H9 (cell line): ENCODE measurements around the gene EEF2K. TPM values are rescaled to one million over a fixed set of nuclear protein-coding genes. Genes with fewer than 3 reads are reported as not detected.

Experiments
- DNase-seq: peaks from one replicate; pipeline ENCODE4 v3.0.0-alpha.2; 2017
- H2AFZ ChIP-seq: one replicate; pipeline ENCODE4 v1.6.1; 2013; ENCODE audit warnings: mild to moderate bottlenecking, low read length, control low read depth, moderate library complexity
- H2AK5ac ChIP-seq: 2 replicates; pipeline ENCODE4 v1.6.1; 2013; ENCODE audit warnings: low read length, control low read depth, mixed read lengths; ENCODE audit not compliant: insufficient read length
- H2BK120ac ChIP-seq: one replicate; pipeline ENCODE4 v1.6.1; 2013; ENCODE audit warnings: low read depth, mild to moderate bottlenecking, low read length, control low read depth, inconsistent platforms; ENCODE audit not compliant: poor library complexity, severe bottlenecking
- H2BK12ac ChIP-seq: 2 replicates; pipeline ENCODE4 v1.6.1; 2013; ENCODE audit warnings: low read length, control low read depth, mixed read lengths, low read depth; ENCODE audit not compliant: insufficient read length
- H2BK15ac ChIP-seq: 2 replicates; pipeline ENCODE4 v1.6.1; 2013; ENCODE audit warnings: low read depth, low read length, control low read depth
- H2BK20ac ChIP-seq: one replicate; pipeline ENCODE4 v1.6.1; 2013; ENCODE audit warnings: low read depth, mild to moderate bottlenecking, low read length, control low read depth, inconsistent platforms; ENCODE audit not compliant: poor library complexity, severe bottlenecking
- H2BK5ac ChIP-seq: 2 replicates; pipeline ENCODE4 v1.6.1; 2013; ENCODE audit warnings: low read length, control low read depth, mixed read lengths; ENCODE audit not compliant: insufficient read length
- H3K14ac ChIP-seq: 2 replicates; pipeline ENCODE4 v1.6.1; 2013; ENCODE audit warnings: low read length, control low read depth; ENCODE audit not compliant: insufficient read depth
- H3K18ac ChIP-seq: 2 replicates; pipeline ENCODE4 v1.6.1; 2013; ENCODE audit warnings: low read depth, mild to moderate bottlenecking, mixed read lengths, low read length, control low read depth; ENCODE audit not compliant: insufficient read length
- H3K23ac ChIP-seq: 2 replicates; pipeline ENCODE4 v1.6.1; 2013; ENCODE audit warnings: low read length, control low read depth, mixed read lengths, low read depth; ENCODE audit not compliant: insufficient read length
- H3K23me2 ChIP-seq: 2 replicates; pipeline ENCODE4 v1.6.1; 2013; ENCODE audit warnings: low read depth, mild to moderate bottlenecking, mixed read lengths, low read length, control low read depth; ENCODE audit not compliant: insufficient read length, poor library complexity, severe bottlenecking
- H3K27ac ChIP-seq: 2 replicates; pipeline ENCODE4 v1.5.1; 2013; ENCODE audit warnings: low read length, control low read depth, mixed read lengths, low read depth; ENCODE audit not compliant: insufficient read length
- H3K27me3 ChIP-seq: 2 replicates; pipeline ENCODE4 v1.6.1; 2013; ENCODE audit warnings: low read length, control low read depth, inconsistent platforms; ENCODE audit not compliant: insufficient read depth
- H3K4ac ChIP-seq: 2 replicates; pipeline ENCODE4 v1.6.1; 2013; ENCODE audit warnings: low read depth, mild to moderate bottlenecking, control low read depth, inconsistent platforms, low read length, moderate library complexity
- H3K4me1 ChIP-seq: 2 replicates; pipeline ENCODE4 v1.6.1; 2013; ENCODE audit warnings: low read length, control low read depth, inconsistent platforms; ENCODE audit not compliant: insufficient read depth
- H3K4me2 ChIP-seq: 2 replicates; pipeline ENCODE4 v1.6.1; 2013; ENCODE audit warnings: low read length, control low read depth, mixed read lengths; ENCODE audit not compliant: insufficient read length, insufficient read depth
- H3K56ac ChIP-seq: 2 replicates; pipeline ENCODE4 v1.6.1; 2013; ENCODE audit warnings: low read depth, mild to moderate bottlenecking, mixed read lengths, low read length, control low read depth; ENCODE audit not compliant: insufficient read length
- H3K79me1 ChIP-seq: 2 replicates; pipeline ENCODE4 v1.6.1; 2013; ENCODE audit warnings: low read depth, mild to moderate bottlenecking, moderate library complexity, low read length, control low read depth, inconsistent platforms; ENCODE audit not compliant: insufficient read depth, poor library complexity, severe bottlenecking
- H3K79me2 ChIP-seq: 2 replicates; pipeline ENCODE4 v1.6.1; 2013; ENCODE audit warnings: low read length, control low read depth, inconsistent platforms; ENCODE audit not compliant: insufficient read depth
- H3K9ac ChIP-seq: 2 replicates; pipeline ENCODE4 v1.6.1; 2013; ENCODE audit warnings: low read length, control low read depth, mixed read lengths; ENCODE audit not compliant: insufficient read length; ENCODE audit errors: extremely low read depth
- H3K9me3 ChIP-seq: one replicate; pipeline ENCODE4 v1.6.1; 2013; ENCODE audit warnings: low read depth, low read length, inconsistent platforms; ENCODE audit not compliant: control insufficient read depth
- H3T11ph ChIP-seq: one replicate; pipeline ENCODE4 v1.6.1; 2013; ENCODE audit warnings: mild to moderate bottlenecking, low read length, control low read depth, inconsistent platforms
- H4K20me1 ChIP-seq: one replicate; pipeline ENCODE4 v1.6.1; 2013; ENCODE audit not compliant: control insufficient read depth, insufficient read length, insufficient read depth
- H4K5ac ChIP-seq: 2 replicates; pipeline ENCODE4 v1.6.1; 2013; ENCODE audit warnings: low read depth, mild to moderate bottlenecking, mixed read lengths, low read length, control low read depth; ENCODE audit not compliant: insufficient read length
- H4K8ac ChIP-seq: replicated peaks from 2 replicates; pipeline ENCODE4 v1.6.1; 2013; ENCODE audit warnings: low read length, control low read depth, mixed read lengths, low read depth; ENCODE audit not compliant: insufficient read length
- H4K91ac ChIP-seq: 2 replicates; pipeline ENCODE4 v1.6.1; 2013; ENCODE audit warnings: low read depth, mild to moderate bottlenecking, moderate library complexity, mixed read lengths, low read length, control low read depth; ENCODE audit not compliant: insufficient read length
- H3K27ac Mint-ChIP-seq, 3 experiments: 2 replicates in 2 of 3; 3 replicates in 1 of 3; pipeline ENCODE4 v1.8.0; 2020 to 2021; ENCODE audit warnings: mixed read lengths in 3 of 3, mild to moderate bottlenecking in 1 of 3, moderate library complexity in 1 of 3
- H3K27me3 Mint-ChIP-seq: 2 replicates; pipeline ENCODE4 v1.8.0; 2021; ENCODE audit warnings: low read depth, mild to moderate bottlenecking, moderate library complexity, mixed read lengths
- H3K36me3 Mint-ChIP-seq, 3 experiments: 2 replicates in 2 of 3; 3 replicates in 1 of 3; pipeline ENCODE4 v1.8.0; 2020 to 2021; ENCODE audit warnings: low read depth in 3 of 3, mixed read lengths in 3 of 3; ENCODE audit not compliant: insufficient read depth in 1 of 3
- H3K4me1 Mint-ChIP-seq, 2 experiments: 2 replicates each; pipeline ENCODE4 v1.8.0; 2020; ENCODE audit warnings: mixed read lengths in 2 of 2
- H3K4me3 Mint-ChIP-seq, 2 experiments: 2 replicates in 1 of 2; 3 replicates in 1 of 2; pipeline ENCODE4 v1.8.0; 2020 to 2021; ENCODE audit warnings: mild to moderate bottlenecking in 2 of 2, mixed read lengths in 2 of 2, moderate library complexity in 1 of 2
- H3K9me3 Mint-ChIP-seq, 2 experiments: 2 replicates in 1 of 2; 3 replicates in 1 of 2; pipeline ENCODE4 v1.8.0; 2020; ENCODE audit warnings: mild to moderate bottlenecking in 2 of 2, mixed read lengths in 2 of 2, moderate library complexity in 1 of 2
- CTCF ChIP-seq: fragments of 200-600 bp; sonication (generic); conservative IDR thresholded peaks from 3 replicates; pipeline ENCODE4 v1.8.0; 2021; ENCODE audit warnings: antibody characterized with exemption, mild to moderate bottlenecking
- WGBS: extraction: QIAGEN DNeasy Blood & Tissue Kit; methylation state at CpG from one replicate; pipeline ENCODE4 v1.1.7; 2013; ENCODE audit warnings: missing lambda C conversion rate, low lambda C conversion rate, mixed read lengths; ENCODE audit not compliant: insufficient read length; ENCODE audit errors: extremely low coverage; 5-methylcytosine and 5-hydroxymethylcytosine counted together
- total RNA-seq: library from RNA; stranded (reverse); gene quantifications from 2 replicates; pipeline ENCODE4 v1.2.1, GENCODE V29; 2021

Gene EEF2K
- total RNA-seq, 1 experiment from 2014 or later: 20.7 TPM

DNA sequence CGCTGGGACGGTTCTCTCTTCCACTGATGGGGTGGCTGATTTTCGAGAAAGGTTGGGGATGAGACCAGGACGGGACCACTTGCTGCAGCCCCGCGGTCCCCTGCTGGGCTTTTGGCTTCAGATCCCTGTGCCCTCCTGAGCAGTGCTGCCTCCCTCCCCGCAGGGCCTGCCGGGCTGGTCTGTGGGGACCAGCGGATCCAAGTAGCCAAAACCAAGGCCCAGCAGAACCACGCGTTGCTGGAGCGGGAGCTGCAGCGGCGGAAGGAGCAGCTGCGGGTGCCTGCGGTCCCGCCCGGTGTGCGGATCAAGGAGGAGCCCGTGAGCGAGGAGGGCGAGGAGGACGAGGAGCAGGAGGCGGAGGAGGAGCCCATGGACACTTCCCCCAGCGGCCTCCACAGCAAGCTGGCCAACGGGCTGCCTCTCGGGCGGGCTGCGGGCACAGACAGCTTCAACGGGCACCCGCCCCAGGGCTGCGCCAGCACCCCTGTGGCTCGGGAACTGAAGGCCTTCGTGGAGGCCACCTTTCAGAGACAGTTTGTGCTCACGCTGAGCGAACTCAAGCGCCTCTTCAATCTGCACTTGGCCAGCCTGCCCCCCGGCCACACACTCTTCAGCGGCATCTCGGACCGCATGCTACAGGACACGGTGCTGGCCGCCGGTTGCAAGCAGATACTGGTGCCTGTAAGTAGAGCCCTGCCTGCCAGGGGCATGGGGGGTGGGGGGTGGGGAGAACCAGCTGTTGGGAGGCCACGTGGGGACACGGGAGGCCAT is 119.7 kb downstream of the EEF2K start:
- Histone ChIP-seq H3K9ac (no peak overlapping the region), H2BK5ac (no peak overlapping the region), H3K18ac (no peak overlapping the region), H4K8ac (no peak overlapping the region), H3K14ac (no peak overlapping the region), H3K23ac (no peak overlapping the region), H3K27me3 (no peaks in the 10 kb centered on the region), H3K79me2 (no peaks in the 10 kb centered on the region), H3K9me3 (no peaks in the 10 kb centered on the region), H4K5ac (no peak overlapping the region), H4K91ac (no peak overlapping the region), H2BK20ac (no peak overlapping the region), H3T11ph (no peak overlapping the region), H3K4me1 (no peaks in the 10 kb centered on the region), H2AFZ (no peak overlapping the region), H4K20me1 (no peaks in the 10 kb centered on the region), H3K79me1 (peaks cover 2% of the 10 kb centered on the region), H3K56ac (no peak overlapping the region), H2AK5ac (no peak overlapping the region), H3K27ac (no peak overlapping the region), H3K4ac (no peak overlapping the region), H3K23me2 (no peaks in the 10 kb centered on the region), H2BK15ac (no peak overlapping the region), H2BK12ac (no peak overlapping the region), H3K4me2 (no peak overlapping the region), H2BK120ac (no peak overlapping the region)
- TF ChIP-seq CTCF: no peak
- Mint-ChIP-seq H3K4me1 (no peaks in the 10 kb centered on the region; a peak in 1 of 4 replicates), H3K27ac (no peak overlapping the region), H3K9me3 (no peaks in the 10 kb centered on the region), H3K36me3 (peaks cover 29 to 90% (median 71%) of the 10 kb centered on the region in 3 experiments), H3K27me3 (no peaks in the 10 kb centered on the region; the same call in 1 of the 2 replicates), H3K4me3 (no peak overlapping the region)
- WGBS: no CpG with 5 or more reads among the region's 46 CpGs
- no peak for DNase-seq
